ENCODE results near the gene MYMK.
A peak's percentile ranks its signal among the peaks of the same experiment; 100 is the strongest.

Gene MYMK

DNA sequence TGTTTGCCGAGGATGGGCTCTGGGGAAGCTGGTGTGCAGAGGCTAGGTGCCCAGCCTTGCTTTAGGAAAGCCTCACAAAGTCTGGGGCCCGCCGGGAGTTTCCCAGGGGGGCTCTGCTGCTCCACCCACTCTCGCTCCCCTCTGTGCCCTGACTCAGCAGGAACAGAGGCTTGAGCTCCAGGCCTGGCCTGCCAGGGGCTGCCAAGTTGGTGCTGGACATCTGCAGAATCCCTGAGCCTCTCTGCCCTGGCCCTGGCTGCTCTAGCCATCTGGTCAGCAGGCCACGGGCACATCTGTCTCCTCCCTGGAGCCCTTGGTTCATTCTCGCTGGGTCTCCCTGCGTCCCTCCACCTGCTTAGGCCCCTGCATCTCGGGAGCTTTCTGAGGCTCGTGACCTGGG lies 9.1 kb upstream of the MYMK start:
- no peak for DNase-seq

GRCh38 chr9:133532937-133533668 lies 8.3 kb upstream of the MYMK start:
- peak; percentile 75 for DNase-seq

GRCh38 chr9:133531293-133531692 lies 6.5 kb upstream of the MYMK start:
- no peak for DNase-seq

DNA sequence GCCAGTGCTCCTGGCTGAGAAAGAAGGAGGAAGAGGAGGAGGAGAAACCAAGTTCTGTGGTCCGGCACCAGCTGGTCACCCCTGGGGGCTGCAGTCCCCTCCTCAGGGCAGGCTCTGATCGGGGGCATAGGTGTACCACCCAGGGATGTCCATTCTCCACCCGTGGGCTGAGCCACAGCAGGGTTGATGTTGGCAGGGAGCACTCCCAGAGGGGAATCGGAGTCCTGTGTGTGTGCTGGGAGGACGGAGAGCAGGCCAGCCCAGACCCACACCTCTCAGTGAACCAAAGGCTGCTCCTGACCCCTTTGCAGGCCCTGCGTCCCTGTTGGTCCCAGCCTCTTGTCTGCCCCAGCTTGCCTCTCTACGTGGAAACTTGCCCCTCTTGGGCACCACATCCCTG lies 5.1 kb upstream of the MYMK start:
- no peak for DNase-seq

DNA sequence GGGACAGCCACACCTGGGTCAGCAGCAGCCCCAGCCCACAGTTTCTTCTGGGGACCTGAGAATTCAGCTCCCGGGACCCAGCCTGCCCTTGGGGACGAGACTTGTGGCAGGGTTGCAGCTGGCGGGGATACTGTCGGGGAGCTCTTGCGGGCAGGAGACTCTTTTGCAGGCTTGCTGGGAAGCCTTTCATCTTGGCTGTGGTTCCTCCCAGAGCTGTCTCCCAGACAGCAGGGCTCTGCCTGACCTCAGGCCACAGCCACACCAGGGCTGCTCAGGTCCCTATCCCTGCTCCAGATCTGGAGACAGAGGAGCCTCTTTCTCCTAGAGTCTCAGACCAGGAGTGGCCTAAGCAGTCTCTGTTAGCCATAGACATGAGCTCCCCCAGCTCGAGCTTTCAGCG lies 4.7 kb upstream of the MYMK start:
- no peak for DNase-seq

DNA sequence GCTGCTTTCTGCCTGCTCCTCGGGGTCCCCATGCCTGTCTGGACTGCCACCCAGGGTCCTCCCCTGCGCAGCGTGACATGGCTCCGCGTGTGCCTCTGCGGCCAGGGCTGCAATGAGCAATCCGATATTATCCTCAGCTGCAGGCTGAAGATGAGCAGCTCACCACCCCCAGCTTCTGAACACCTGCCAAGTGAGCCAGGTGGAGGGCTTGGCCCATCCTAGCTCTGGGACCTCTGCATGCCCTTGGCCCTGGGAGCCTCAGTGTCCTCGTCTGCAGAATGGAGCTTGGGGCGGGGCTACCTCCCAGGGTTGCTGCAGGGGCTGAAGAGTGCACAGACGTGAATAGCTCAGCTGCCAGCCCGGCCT lies 4.1 kb upstream of the MYMK start:
- DNase-seq: no peak

DNA sequence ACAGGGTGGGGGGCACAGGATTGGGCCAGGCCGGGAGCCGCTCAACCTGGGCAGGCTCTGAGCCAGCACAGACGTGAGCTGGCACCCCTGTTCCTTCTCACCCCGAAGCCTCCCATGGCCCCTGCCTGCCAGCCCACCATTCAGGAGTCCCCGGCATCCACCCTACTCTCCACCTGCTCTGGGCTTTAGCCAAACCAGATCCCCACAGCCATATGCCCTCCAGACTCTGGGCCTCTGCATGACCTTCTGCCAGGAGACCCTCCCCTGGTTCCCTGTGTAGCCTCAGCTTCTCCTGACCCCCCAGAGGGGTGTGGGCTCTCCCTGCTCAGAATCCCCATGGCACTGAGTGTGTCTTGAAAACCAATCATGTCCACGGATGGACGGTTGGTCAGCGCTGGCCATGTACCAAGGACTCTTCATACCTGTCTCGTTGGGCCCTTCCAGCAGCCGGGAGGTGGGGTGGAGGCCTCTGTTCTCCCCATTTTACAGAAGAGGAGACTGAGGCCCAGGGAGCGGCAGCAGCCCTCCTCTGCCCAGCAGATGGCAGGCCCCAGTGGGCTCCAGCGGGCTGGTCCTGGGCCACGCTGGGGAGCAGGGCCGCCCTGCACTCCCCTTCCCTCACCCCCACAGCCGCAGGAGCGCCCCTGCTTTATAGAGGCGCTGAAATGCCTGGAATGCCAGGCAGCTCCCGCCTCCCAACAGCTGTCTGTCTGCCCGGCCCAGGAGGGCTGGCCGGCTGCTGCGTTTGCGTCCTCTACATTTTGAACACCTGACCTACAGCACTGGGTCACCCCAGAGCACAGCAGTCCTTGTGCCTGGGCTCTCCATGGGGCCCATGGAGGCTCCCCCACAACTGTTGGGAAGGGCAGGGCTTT lies 3.5 kb upstream of the MYMK start:
- no peak for DNase-seq

GRCh38 chr9:133527444-133527920 lies 2.7 kb upstream of the MYMK start:
- DNase-seq: no peak

GRCh38 chr9:133526721-133527321 lies 2.1 kb upstream of the MYMK start:
- DNase-seq: no peak

DNA sequence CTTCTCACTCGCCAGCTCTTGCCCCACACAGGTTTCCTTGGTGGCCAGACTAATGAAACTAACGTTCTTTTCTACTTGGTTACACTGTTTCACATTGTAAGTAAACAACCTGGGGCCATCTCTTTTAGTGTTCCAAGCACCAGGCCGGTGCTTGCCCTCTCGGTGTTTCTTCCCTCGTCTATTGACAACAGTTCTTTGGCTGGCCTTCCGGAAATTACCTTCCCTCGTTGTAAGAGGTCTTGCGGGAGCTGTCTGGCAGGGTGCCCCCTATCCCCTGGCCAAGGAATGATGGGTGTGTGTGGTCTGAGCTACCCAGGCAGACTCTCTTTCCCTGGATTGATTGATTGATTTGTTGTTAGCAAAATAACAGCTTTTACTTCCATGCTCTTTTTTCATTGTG lies 918 bp upstream of the MYMK start:
- DNase-seq: no peak

- DNase-seq: no peak
Measured at GRCh38 chr9:133524146-133524545, 613 bp downstream of the MYMK start.

GRCh38 chr9:133523106-133523505 lies 1.7 kb downstream of the MYMK start:
- DNase-seq: no peak

DNA sequence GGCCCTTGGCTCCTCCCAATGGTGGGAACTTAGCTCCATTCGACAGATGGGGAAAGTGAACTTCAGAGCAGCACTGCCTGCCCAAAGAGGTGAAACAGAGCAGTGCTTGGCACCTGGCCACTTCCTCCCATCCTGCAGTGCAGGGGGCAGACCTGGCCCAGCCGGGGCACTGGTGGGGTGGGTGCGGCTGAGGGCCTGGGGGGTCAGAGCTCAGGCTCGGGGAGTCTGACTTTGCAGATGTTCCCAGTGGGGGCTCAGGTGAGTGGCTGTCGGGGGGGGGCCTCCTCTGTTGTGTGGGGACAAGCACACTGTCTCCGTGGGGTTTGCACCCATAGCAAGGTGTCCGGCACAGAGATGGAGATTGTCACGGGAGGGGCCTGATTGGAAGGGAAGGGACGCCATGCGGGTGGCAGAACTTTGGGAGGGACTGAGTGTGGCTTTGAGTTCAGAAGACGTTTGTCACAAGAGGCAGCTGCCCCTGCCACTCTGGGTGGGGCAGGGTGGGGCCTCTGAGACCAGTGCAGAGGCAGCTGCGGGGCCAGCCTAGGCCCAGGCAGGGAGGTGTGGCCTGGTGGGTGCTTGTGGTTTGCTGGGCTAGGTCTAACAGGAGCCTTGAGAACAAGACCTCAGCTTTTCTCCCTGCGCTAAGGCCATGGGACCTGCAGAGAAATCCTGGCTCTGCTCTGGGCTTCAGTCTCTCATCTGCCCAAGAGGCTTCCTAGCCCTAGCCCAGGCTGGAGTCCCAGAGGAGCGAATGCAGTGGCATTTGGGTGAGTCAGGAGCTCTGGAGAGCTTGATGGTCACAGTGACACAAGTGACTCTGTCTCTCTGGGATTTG lies 2.5 kb downstream of the MYMK start:
- DNase-seq: no peak

GRCh38 chr9:133521122-133522072 lies 3.4 kb downstream of the MYMK start:
- DNase-seq: no peak

- DNase-seq: no peak
Measured at GRCh38 chr9:133520121-133520835, 4.5 kb downstream of the MYMK start.

- DNase-seq: no peak
Measured at GRCh38 chr9:133519693-133520092, 5.1 kb downstream of the MYMK start.

DNA sequence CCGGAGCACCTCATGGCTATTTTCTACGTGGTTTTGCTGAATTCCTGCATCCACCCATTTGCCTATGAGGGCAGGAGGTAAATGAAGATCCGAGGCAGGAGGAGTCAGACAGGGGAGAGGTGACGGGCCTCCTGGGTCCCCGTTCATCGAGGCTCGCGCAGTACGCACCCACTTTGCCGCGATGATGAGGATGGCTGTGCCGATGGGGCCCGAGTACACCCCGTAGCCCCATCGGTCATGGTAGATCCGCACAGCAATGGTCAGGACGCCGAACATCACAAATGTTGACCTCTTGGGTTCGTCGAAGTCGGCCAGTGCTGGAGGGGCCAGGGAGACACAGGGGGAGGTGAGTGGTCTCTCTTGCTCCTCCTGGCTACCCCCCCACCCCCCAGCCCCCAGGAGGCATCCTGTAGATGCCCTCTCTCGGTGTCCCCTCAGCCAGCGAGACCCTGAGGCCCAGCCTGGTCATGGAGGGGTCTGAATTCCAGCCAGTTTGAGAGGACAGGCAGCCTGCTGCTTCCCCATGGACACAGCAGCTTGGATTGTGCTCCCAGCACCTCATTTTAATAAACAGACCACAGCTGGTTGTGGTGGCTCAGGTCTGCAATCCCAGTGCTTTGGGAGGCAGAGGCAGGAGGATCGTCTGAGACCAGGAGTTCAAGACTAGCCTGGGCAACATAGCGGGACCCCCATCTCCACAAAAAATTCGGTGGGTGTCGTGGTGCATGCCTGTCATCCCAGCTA lies 5.9 kb downstream of the MYMK start:
- no peak for DNase-seq

- no peak for DNase-seq
Measured at GRCh38 chr9:133518200-133518599, 6.6 kb downstream of the MYMK start.

DNA sequence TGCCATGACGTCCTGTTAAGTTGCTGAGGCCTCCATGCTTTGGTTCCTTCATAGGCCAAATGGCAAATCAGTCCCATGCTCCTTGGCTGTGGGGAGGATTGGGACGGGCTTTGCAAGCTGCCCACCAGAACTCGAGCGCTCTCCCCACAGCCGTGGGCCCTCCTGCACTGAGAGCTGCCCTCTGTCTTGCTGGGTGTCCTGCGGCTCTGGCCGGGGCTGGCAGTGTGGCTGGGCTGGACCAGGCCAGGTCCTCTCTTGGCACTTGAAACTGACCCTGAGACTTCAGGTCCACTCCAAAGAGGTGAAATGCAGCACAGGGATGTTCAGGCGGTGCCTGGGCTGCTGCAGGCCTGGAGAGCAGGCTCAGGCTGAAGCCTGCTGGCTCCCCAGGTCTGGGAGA lies 7.0 kb downstream of the MYMK start:
- no peak for DNase-seq

DNA sequence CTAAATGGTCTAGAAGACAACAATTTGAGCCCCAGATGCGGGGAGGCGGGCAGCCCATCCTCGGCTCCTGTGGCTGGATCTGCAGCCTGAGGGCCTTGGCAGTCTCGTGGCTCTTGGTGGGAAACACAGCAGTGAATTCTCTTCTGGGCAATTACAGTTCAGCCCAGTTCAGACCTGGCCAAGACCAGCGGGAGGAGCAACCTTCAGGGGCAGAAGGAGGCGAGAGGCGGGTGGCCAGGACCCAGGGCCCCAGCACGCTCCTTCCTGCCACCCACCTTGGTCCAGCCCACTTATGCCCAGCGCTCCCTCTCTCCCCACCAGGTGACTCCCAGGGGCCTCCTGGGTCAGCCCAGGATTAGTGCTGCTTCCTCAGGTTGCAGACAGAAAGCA lies 7.8 kb downstream of the MYMK start:
- no peak for DNase-seq

Measured in activated CD4-positive, alpha-beta T cell treated with anti-CD3 and anti-CD28 coated beads, Interleukin-2, Interleukin-6, amounts not matched to agents 100 ng/mL and 50 ng/mL, durations not matched to agents 16 hours and 8 hours (primary cell).